ENCODE data around the gene HOXA3.

GRCh38 chr7:27126596-27127327 is 25.6 kb downstream of the HOXA3 start:
- no peak for TF ChIP-seq CTCF (conservative IDR thresholded peaks at IDR 0.05)
- TF ChIP-seq ZFX (IDR thresholded peaks at IDR 0.05), result no peak
